Thoracic aorta (tissue), 2 donors: ENCODE results near the gene PITRM1. TPM values are rescaled to one million over a fixed set of nuclear protein-coding genes. Genes with fewer than 3 reads are reported as not detected.

Source experiments
- ATAC-seq: fragments of 150-250 bp; one replicate; pipeline ENCODE4 v1.8.0; 2017; ENCODE audit warnings: low read depth; ENCODE audit not compliant: insufficient number of reproducible peaks, low FRiP score
- DNase-seq: peaks from one replicate; pipeline ENCODE4 v3.0.0-alpha.2; 2020; ENCODE audit warnings: low spot score
- H3K27ac ChIP-seq, 2 donors: fragments of 200-600 bp; sonication (generic); 1 replicate in 1 of 2; 2 replicates in 1 of 2; pipeline ENCODE4 v1.5.1; 2016; ENCODE audit warnings: mild to moderate bottlenecking in 2 of 2, moderate library complexity in 2 of 2
- H3K27me3 ChIP-seq: fragments of 200-600 bp; sonication (generic); replicated peaks from 2 replicates; pipeline ENCODE4 v1.6.0; 2016; ENCODE audit warnings: mild to moderate bottlenecking; ENCODE audit not compliant: insufficient read depth
- H3K36me3 ChIP-seq: fragments of 200-600 bp; sonication (generic); one replicate; pipeline ENCODE4 v1.5.1; 2016
- H3K4me1 ChIP-seq, 2 donors: fragments of 200-600 bp; sonication (generic); 1 replicate in 1 of 2; 2 replicates in 1 of 2; pipeline versions ENCODE4 v1.5.1 to v1.6.0; 2016; ENCODE audit warnings: low read depth in 2 of 2, mild to moderate bottlenecking in 1 of 2; ENCODE audit not compliant: control insufficient read depth in 1 of 2
- H3K4me3 ChIP-seq: fragments of 200-600 bp; sonication (generic); 2 replicates; pipeline ENCODE4 v1.5.1; 2016; ENCODE audit warnings: mild to moderate bottlenecking
- H3K9me3 ChIP-seq: fragments of 200-600 bp; sonication (generic); 2 replicates; pipeline ENCODE4 v1.5.1; 2016
- CTCF ChIP-seq: fragments of 200-600 bp; sonication (generic); IDR thresholded peaks from one replicate; pipeline ENCODE4 v1.5.1; 2019; ENCODE audit warnings: antibody characterized with exemption
- total RNA-seq, 2 donors: library from RNA; depleted of rRNA; stranded (reverse); fragments of >200 nt; gene quantifications; one replicate each; pipeline versions ENCODE4 v1.1.0 to v1.2.3, GENCODE V29; 2016

Gene PITRM1
- total RNA-seq, 2 donors from 2014 or later = 104 to 125 TPM

DNA sequence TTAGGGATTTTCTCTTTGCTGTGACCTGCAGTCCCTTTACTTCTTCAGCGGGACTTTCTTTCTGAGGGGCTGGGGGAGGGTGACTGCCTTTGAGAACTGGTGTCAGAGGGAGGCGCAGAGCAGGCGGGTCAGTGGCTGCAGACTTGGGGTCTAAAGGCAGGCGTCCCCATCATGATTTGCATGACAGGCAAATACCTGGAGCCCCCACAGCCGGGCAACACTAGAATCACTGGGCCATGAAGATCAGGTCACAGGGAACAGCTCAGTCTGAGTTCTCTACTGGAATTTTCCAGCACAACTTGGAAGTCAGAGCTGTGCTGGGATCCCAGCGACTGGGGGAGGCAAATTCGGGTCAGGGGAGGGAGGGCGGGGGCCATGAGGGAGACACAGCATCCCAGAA lies 29.2 kb upstream of the PITRM1 start:
- no peaks in the 10 kb centered on the region for H3K9me3 ChIP-seq
- H3K4me1 ChIP-seq = peaks cover 8 to 14% of the 10 kb centered on the region in 2 donors
- H3K27ac ChIP-seq = no peak overlapping the region
- no peak for TF ChIP-seq CTCF
- H3K27me3 ChIP-seq = no peaks in the 10 kb centered on the region
- DNase-seq (no peak), ATAC-seq (no peak)
- H3K4me3 ChIP-seq = no peak overlapping the region
- H3K36me3 ChIP-seq = no peaks in the 10 kb centered on the region

DNA sequence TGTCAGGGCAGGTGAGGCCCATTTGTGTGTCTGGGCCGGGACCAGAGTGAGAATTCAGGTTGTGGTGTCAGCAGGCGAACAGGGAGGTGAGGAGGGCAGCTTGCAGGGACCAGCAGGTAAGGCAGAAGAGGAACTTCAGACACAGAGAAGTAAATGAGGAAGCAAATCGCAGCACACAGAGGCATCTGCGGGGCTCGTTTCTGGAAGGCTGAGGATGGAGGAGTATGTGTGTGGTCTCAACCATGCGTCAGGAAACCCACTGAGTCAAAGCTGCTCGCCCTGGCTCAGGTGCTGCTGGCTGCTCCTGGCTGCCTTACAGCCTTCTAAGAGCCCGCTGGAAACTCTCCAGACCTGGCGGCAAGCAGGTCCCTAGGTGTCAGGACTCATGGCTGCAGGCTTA lies 26.9 kb upstream of the PITRM1 start:
- Histone ChIP-seq H3K36me3 (no peaks in the 10 kb centered on the region), H3K27ac (no peak overlapping the region), H3K4me1 (peaks cover 9 to 15% of the 10 kb centered on the region in 2 donors), H3K4me3 (no peak overlapping the region), H3K9me3 (no peaks in the 10 kb centered on the region), H3K27me3 (no peaks in the 10 kb centered on the region)
- no peak for DNase-seq
- ATAC-seq = no peak
- TF ChIP-seq CTCF = no peak

- no peak for TF ChIP-seq CTCF
- H3K4me3 ChIP-seq = no peak overlapping the region
- no peaks in the 10 kb centered on the region for H3K27me3 ChIP-seq
- ATAC-seq = no peak
- no peak overlapping the region for H3K27ac ChIP-seq
- no peak for DNase-seq
- H3K9me3 ChIP-seq = no peaks in the 10 kb centered on the region
- peaks cover 9 to 15% of the 10 kb centered on the region in 2 donors for H3K4me1 ChIP-seq
- no peaks in the 10 kb centered on the region for H3K36me3 ChIP-seq
Measured at GRCh38 chr10:3198900-3199299, 26.3 kb upstream of the PITRM1 start.

GRCh38 chr10:3197348-3198003 lies 24.9 kb upstream of the PITRM1 start:
- no peaks in the 10 kb centered on the region for H3K27me3 ChIP-seq
- ATAC-seq (peak; percentile 59), DNase-seq (peak; percentile 28)
- peak overlapping the region; percentile 68 for H3K4me3 ChIP-seq
- peaks cover 9 to 22% of the 10 kb centered on the region in 2 donors for H3K4me1 ChIP-seq
- H3K27ac ChIP-seq = no peak overlapping the region
- no peaks in the 10 kb centered on the region for H3K9me3 ChIP-seq
- H3K36me3 ChIP-seq = no peaks in the 10 kb centered on the region
- peak; percentile 90 for TF ChIP-seq CTCF

GRCh38 chr10:3196958-3197347 lies 24.4 kb upstream of the PITRM1 start:
- H3K9me3 ChIP-seq = no peaks in the 10 kb centered on the region
- H3K27ac ChIP-seq = no peak overlapping the region
- H3K4me1 ChIP-seq = peaks cover 9 to 22% of the 10 kb centered on the region in 2 donors
- peak overlapping the region; percentile 68 for H3K4me3 ChIP-seq
- no peaks in the 10 kb centered on the region for H3K36me3 ChIP-seq
- ATAC-seq (no peak), DNase-seq (no peak)
- TF ChIP-seq CTCF = no peak
- H3K27me3 ChIP-seq = no peaks in the 10 kb centered on the region
